Left forelimb (tissue), 1 donor: ENCODE measurements around the gene DNAL4.

ENCODE experiments used
- DNase-seq: peaks from one replicate; pipeline ENCODE4 v3.0.0-alpha.2; 2018; ENCODE audit warnings: low spot score

DNAL4 gene

GRCh38 chr22:38758276-38758945 lies 35.5 kb downstream of the DNAL4 start:
- no peak for DNase-seq

DNA sequence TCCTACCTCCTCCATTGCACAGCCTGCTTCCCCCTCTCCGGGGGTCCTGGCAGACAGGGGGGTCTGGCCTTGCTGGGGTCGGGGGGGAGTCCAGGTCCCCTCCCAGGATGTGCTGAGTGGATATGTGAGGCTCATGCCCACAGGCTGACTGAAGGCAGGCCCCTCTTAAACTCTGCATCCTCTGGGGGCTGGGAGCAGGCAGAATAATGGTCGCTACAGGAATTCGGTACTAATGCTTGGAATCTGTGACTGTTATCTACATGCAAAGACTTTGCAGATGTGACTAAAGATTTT lies 36.5 kb downstream of the DNAL4 start:
- DNase-seq = no peak

GRCh38 chr22:38756711-38757463 lies 37.1 kb downstream of the DNAL4 start:
- DNase-seq = no peak

DNA sequence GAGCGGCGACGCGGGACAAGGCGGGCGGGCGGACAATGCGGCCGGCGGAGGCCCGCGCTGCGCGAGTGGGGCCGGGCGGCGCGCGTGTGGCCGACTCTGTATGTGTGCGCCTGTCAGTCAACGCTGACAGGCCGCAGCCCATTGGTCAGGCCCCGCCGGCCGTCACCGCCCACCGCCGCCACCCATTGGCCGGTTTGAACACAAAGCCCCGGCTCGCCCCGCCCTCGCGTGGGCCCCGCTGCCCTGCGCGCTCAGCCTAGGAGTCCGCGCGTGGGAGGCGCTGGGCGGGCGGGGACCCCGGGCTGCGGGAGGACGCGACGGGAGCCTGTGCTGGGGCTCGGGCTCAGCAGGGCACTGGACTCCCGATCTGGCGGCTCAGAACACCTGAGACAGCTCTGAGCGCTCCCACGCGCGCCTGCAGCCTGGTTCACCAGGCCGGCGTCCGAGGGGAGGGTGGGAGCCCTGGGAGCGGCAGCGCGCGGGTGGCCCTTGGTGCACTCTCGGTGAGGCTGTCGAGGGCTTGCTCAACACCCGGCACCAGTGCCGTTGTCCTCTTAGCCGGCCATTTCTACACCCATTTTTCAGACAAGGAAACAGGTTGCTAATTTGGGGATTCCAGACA lies 37.9 kb downstream of the DNAL4 start, which contains the start of gene SUN2:
TSS of gene SUN2 (minus strand) at position 88 of the 622 bp plus-strand sequence. CDS start 3,370 bp downstream, outside the sequence.
- peak; percentile 93 for DNase-seq

DNA sequence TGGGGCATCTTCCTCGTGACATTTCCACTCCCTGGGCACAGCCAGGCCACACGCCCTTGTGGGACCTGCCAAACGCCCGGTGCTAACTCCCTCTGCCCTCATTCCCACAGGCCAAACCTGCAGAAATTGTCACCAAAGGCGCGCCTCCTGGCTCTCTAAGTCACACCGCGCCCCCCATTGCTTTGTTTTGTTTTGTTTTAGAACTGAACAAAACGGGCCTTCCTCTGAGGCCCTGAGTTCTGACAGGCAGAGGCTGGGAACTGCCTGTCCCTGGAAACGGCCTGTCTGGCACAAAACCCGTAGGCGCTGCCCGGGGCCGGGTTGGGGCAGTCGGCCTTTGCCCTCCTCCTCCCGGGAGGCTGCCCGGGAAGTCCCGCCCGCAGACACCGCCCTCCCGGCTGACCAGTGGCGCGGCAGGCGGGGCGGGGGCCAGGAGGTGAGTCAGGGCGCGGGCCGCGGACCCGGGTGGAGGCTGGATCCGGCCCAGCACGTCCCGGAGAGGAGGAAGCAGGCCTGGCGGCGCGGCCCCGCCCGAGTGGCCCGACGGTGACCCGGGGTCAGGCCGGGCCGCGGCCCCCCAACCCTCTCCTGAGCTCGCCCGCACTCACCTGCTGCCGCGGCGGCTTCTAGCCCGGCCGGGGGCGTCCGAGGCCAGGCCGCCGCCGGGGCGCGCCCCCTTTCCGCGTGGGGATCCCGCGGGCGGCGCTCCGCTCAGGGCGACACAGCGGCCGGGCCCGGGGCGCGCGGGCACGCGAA lies 38.6 kb downstream of the DNAL4 start:
- DNase-seq = peak; percentile 78

DNA sequence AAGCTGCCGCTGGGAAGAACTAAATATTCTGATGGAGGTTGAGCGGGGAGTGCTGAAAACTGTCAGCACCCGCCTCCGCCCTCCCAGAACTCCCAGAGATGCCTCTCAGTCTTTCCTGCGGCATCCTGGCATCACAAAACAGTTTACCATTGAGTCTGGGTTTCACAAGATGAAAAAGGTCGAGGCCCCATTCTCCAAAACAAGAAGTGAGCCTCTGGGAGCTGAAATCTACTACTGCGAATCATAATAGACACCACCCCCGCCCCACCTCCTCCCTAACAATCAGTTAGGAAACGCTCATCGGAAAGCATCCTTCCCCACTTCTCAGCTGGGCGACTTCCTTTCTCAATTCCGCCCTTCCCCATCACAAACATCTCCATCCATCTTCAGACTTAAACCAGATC lies 39.2 kb downstream of the DNAL4 start:
- no peak for DNase-seq

DNA sequence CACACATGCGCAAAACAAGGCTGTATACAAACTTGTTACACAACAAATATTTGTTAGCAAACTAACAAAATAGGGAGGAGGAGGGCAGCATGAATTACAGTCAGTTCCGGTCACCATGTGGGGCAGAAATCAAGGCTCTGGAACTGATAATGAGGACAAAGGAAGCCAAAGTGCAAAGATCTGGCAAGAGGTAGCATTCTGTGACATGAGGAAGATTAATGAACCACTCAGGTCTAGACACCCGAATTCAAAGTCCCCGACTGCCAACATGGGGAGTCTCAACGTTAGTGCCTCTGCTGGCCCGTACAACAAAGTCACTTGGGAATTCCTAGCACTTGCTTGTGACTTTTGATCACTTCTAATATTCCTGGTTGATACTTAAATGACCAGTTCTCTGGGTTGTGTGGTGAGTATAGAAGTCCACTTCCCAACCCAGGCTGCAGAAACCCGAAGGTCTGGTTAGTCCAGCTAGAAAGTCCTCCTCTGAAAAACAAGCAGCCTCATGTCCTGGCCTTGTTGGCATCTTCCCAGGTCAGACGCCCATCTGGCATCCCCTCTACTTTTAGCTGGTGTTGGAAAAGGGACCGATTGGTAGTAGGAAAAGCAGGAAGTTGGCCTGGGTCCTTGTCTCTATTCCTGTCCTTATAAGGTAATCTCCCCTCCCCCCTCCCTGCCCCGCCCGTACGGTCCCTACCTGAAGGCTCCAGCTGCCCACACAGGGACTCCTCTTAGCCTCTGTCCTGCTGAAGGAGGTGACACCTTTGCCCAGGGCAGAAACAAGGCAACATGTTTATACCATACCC lies 39.8 kb downstream of the DNAL4 start:
- DNase-seq = no peak

DNA sequence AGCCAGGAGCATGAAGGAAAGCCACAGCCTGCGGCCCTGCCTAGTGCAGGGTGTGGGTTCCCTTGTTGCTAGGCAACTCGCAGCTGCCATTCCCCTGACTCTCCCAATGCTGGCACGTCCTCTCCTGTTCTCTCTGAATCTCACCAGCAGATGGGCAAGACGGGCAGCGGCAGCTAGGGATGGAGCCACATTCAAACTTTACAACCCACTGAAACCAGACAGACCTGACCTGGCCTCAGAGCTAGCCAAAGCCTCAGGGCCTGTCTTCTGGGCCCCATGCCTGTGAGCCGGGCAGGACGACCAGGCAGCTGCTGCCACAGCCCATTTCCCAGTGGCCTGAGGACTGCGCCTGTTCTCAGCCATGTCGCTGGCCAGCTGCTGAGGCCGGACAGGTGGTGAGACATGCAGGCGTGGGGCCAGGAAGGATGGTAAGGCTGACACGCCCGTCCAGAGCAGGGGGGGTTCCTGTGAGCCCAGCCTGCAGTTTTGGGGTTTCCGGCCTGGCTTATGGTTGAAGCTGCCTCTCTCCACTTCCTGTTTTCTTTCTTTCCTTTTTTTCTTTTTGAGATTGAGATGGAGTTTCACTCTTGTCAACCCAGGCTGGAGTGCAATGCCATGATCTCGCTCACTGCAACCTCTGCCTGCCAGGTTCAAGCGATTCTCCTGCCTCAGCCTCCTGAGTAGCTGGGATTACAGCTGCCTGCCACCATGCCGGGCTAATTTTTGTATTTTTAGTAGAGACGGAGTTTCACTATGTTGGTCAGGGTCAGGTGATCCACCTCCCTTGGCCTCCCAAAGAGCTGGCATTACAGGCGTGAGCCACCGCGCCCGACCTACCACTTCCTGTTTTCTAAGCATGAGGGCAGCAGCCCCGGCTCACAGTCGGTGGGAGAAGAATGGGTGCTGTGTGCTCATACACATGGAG lies 42.3 kb downstream of the DNAL4 start:
- DNase-seq = peak; percentile 75

- no peak for DNase-seq
Measured at GRCh38 chr22:38751066-38751421, 42.9 kb downstream of the DNAL4 start.

DNA sequence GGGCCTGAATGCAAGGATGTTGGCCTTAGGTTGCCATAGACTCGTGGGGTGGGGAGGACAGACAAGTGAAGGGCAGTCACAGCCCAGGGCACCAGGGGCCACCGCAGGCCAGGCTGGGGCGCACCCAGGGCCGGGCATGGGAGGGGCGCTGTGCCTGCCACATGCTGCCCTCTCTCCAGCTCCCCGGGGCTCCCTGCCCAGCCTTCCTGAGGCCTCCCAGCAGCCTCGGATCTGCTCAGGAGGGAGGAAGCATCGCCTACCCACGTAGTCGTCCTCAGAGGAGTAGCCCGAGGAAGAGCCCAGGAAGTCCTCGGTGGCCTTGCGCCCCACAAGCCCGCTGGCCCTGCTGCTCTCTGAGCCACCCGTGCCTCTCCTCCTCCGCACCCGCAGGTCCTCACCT lies 43.3 kb downstream of the DNAL4 start:
- DNase-seq = no peak

DNA sequence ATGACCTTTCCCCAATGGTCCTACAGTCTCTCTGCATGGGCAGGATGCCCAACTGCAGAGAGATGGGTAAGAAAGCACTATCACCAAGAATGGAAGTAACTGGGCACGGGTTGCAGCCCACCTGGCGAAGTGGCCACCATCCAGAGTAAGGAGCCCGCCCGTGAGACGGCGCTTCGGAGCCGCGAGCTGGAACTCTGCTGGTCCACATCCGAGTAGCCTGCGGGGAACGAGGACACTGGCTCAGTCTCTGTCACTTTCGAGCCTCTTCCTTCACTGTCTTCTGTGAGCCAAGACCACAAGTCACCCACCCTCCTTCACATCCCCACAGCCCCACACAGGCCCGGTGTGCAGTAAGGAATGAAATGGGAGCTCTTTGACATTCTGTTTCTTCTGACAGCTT lies 43.8 kb downstream of the DNAL4 start:
- no peak for DNase-seq

DNA sequence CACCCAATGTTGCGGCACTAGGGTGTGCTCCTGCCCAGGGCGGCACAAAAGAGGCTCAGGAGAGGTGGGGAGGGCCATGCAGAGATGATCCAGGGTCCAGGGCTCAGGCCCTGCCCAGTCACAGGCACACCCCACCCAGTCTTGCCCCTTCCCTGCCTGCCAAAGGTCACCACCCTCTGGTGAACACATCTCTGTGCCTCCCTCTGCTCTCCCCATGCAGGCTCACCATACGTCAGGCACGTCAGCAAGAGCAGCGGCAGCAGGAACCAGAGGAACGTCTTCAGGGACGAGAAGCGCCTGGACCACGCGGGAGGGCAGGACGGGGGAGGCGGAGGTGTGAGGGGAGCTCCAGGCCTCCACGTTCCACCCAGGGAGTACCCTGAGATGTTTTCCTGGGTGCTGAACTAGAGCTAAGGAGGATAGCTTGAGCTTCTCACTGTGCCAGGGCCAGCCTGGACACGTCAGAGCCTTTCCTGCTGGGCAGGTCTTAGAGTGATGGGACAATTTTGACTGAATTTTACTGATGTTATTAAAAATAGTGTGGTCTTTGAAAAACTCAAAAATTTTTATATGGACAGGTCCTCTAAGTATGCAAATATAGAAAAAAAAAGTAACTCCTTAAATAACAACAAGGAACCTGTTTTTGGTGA lies 45.3 kb downstream of the DNAL4 start:
- no peak for DNase-seq

DNA sequence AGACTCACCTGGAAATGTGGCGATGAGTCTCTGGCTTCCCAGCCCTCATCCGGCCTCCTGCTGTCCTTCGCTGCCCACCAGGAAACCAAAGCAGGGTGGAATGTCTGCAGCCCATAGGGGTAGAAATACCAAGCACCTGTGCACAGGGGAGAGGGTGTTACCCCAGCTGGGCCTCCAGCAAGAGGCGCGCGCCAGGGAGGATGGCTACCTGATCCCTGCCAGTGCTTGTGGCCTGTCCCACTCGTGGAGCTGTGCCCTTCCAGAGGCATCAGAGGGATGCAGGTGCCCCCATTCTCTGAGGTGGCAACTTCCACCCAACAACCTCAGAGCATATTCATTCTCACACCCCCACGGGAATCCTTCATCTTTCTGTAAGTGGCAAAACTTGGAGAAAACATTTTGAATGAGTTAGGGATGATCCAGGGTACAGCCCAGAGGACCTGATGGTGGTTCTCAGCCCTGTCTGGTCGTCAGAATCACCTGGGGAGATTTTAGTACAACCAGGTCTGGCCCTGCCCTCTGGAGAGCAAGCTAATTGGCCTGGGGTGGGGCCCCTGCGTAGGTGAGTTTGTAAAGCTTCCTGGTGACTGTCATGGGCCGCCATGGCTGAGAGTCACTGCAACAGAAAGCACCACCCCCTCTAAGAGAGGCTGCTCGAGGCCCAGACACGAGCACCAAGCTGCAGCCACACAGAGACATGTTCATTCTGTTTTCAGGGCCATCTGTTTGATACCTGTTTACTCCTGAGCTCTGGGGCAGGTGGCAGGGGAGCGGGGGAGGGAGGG lies 48.1 kb downstream of the DNAL4 start:
- DNase-seq = no peak

DNA sequence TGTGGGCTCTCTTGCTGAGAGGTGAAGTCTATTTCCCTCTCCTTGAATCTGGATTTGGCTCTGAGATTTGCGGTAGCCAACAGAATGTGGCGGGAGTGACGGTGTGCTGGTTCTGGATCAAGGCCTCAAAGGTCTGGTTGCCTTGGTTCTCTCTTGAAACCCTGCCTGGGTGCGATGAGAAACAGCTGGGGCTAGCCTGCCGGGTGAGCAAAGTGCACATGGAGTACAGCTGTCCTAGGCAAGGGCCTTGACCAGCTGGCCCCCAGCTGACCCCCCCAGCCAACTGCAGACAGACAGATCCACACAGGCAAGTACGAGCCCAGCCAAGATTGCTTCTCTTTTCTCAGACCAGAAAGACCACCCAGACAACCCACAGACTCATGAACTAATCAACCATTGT lies 49.0 kb downstream of the DNAL4 start:
- DNase-seq = no peak

DNA sequence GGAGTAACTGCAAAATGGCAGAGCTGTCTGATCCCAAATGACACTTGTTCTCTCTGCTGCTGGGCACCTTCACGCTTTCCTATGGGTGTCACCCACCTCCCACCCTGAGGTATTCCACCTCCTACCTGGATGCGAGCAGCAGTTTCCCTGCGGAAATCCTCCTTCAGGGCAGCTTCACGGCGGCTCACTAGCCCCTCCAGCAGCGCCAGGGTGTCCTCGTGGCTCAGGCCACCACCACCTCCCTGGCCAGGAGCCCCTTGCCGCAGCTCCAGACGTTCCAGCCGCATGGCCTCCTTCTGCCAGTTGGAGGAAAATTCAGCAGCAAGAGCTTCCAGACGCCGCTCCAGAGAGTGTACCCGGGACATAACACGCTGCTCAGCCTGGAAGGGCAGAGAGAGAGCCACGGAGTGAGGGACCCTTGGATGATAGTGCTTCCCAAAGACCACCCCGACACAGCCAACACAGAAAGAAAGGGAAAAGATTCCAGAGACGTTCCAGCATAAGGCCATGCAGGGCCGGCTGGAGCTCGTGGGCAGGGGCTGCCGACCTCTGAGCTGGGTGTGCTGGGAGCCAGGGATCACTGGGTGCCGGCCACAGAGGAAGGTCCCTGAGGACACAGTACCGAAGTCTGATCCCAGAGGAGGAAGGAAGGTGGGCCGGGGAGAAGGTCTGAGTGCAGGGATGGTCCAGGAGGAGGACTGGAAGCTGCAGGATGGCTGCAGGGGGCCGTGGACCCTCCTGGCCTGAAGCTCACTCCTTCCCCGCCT lies 51.6 kb downstream of the DNAL4 start:
- DNase-seq = no peak

GRCh38 chr22:38741576-38741975 lies 52.4 kb downstream of the DNAL4 start:
- no peak for DNase-seq

- no peak for DNase-seq
Measured at GRCh38 chr22:38741166-38741565, 52.8 kb downstream of the DNAL4 start.

DNA sequence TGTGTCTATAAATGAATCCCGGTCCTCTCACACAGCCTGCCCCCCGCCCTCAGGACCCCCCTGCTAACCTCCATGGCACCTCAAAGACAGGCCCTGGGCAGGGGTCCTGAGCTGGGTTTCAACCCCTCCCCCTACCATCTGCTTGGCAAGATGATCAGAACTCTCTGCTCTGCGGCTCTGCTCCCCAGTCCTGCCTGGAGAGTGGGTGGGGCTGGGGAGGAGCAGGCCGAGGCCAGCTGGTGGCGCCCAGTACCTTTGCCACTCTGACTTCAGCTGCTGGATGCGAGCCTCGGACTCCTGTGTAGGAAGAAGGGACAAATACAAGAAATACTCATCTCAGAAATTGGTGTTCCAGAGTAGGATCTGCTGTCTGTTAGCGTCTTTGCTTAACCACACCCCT lies 53.2 kb downstream of the DNAL4 start:
- no peak for DNase-seq
